ENCODE measurements around the gene PCDH7.

DNA sequence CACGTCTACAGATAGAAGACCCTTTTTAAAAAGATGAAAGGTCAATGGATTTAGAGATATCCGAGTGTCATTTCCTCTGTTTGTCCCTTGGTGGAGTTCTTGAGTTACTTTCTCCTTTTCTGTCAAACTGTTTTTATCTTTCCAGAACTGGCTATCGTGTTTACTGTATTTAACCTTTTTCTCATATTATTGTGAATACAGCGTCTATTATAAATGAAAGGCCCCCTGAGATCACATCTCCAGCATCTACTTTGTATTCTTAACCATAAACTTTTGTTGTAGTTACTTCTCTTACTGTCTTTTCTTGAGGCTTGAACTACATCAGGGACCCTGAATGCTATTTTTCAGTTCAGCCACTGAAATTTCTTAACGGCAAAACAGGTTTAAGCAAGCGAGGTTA lies 4.0 kb upstream of the PCDH7 start:
- TF ChIP-seq, protein P1, sequence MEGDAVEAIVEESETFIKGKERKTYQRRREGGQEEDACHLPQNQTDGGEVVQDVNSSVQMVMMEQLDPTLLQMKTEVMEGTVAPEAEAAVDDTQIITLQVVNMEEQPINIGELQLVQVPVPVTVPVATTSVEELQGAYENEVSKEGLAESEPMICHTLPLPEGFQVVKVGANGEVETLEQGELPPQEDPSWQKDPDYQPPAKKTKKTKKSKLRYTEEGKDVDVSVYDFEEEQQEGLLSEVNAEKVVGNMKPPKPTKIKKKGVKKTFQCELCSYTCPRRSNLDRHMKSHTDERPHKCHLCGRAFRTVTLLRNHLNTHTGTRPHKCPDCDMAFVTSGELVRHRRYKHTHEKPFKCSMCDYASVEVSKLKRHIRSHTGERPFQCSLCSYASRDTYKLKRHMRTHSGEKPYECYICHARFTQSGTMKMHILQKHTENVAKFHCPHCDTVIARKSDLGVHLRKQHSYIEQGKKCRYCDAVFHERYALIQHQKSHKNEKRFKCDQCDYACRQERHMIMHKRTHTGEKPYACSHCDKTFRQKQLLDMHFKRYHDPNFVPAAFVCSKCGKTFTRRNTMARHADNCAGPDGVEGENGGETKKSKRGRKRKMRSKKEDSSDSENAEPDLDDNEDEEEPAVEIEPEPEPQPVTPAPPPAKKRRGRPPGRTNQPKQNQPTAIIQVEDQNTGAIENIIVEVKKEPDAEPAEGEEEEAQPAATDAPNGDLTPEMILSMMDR (conservative IDR thresholded peaks at IDR 0.05; ENCODE audit: low read depth in 2 of 2), result peak; percentile 65 to 68
- TF ChIP-seq EZH2 (IDR thresholded peaks at IDR 0.05; ENCODE audit: low read depth, unreplicated experiment) (no peak), CREB1 (CRISPR knock-in tag; IDR thresholded peaks at IDR 0.05; ENCODE audit: low read depth) (no peak), EZH2phosphoT487 (IDR thresholded peaks at IDR 0.05; ENCODE audit: unreplicated experiment) (no peak), POLR2AphosphoS5 (IDR thresholded peaks at IDR 0.05; ENCODE audit: low read depth) (no peak), JUNB (IDR thresholded peaks at IDR 0.05; ENCODE audit: unreplicated experiment) (no peak), ZNF331 (CRISPR knock-in tag; IDR thresholded peaks at IDR 0.05; ENCODE audit: low read depth) (no peak)
